Cerebellar nuclear complex (tissue), 1 donor: ENCODE results near the gene SPPL2B.
"Not testable (repeated sequence)": the region's sequence is repeated elsewhere in the genome, so short reads cannot be mapped to it uniquely, and the experiment has no call there.

Experiments used
- DNase-seq, 2 experiments: peaks; one replicate each; lab custom pipeline; 2025; lab: John Stamatoyannopoulos, UW

The SPPL2B gene

DNA sequence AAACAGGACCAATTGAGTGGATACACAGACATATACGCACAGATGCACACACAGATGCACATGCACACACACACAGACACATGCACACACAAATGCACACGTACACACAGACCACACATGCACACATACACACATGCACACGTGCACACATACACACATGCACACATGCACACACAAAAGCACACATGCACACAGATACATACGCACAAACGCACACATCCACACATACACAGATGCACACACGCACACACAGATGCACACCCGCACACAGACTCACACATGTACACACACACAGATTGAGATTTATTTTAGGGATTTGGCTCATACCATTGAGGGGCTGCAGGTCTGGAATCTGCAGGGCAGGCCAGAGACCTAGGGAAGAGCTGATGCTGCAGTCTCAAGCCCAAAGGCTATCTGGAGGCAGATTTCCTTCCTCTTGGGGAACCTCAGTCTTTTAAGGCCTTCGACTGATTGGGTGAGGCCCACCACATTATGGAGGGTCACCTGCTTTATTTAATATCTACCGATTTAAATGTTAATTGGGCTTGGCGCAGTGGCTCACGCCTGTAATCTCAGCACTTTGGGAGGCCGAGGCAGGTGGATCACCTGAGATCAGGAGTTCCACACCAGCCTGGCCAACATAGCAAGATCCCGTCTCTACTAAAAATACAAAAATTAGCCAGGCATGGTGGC is 54.2 kb downstream of the SPPL2B start:
- no peak for DNase-seq

DNA sequence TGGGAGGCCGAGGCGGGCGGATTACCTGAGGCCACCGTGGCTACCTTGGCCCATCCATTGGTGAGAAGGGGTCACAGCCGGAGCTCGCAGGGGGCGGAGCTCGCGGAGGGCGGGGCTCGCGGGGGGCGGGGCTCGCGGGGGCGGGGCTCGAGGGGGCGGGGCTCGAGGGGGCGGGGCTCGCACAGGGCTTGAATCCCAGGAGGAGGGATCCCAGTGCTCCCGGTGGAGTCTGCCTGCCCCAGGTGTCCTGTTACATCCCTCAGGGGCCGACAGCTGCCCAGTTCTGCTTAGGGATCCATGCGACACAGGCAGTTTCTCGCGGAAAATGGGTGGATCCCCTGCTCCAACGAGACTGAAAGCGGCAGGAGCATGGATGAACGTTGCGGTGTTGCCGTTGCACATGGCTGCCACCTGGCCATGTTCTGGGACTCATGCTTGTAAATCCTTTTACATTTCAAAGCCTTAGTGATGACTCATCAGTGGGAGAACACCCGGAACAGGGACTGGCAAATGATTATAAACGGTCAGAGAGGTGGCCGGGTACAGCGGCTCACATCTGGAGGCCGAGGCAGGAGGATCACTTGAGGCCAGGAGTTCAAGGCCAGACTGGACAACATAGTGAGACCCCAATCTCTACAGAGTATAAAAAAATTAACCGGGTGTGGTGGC is 56.7 kb downstream of the SPPL2B start:
- DNase-seq = no peak

DNA sequence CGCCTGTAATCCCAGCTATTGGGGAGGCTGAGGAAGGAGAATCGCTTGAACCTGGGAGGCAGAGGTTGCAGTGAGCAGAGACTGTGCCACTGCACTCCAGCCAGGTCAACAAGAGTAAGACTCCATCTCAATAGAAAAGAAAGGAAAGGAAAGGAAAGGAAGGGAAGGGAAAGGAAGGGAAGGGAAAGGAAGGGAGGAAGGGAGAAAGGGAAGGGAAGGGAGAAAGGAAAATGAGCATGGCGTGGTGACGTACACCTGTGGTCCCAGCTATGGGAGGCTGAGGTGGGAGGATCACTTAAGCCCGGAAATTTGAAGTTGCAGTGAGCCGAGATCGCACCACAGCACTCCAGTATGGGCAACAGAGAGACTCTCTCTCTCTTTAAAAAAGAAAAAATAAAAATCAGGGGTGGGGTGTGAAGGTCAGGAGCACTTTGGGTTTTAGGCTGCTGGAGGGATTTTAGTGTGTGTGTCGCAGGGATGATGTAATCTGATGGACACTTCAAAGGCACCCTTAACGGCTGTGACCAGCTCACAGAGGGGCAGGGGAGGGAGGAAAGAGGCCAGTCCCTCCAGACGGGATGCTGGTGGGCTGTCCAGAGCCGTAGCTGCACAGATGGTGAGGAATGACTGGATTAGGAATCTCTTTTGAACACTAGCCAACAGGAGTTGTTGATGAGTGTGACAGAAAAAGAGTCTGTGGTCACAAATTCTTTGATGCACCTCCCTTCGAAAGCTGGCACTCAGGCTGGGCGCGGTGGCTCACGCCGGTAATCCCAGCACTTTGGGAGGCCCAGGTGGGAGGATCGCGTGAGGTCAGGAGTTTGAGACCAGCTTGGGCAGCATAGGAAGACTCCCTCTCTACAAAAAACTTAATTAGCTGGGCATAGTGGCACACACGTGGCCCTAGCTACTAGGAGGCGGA is 59.1 kb downstream of the SPPL2B start:
- DNase-seq = no peak

GRCh38 chr19:2389594-2389993 is 61.1 kb downstream of the SPPL2B start:
- no peak for DNase-seq

- peak in 1 of 2 experiments; percentile 4 for DNase-seq
Observed at GRCh38 chr19:2391118-2391725, 62.7 kb downstream of the SPPL2B start.

DNA sequence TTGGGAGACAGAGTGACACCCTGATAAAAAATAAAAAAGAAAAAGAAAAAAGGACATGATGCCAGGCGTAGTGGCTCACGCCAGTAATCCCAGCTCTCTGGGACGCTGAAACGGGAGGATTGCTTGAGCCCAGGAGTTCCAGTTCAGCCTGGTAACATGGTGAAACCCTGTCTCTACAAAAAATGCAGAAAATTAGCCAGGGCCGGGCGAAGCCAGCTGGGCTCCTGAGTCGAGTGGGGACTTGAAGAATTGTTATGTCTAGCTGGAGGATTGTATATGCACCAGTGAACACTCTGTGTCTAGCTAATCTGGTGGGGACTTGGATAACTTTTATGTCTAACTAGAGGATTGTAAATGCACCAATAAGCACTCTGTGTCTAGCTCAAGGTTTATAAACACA is 63.9 kb downstream of the SPPL2B start:
- DNase-seq = no peak

DNA sequence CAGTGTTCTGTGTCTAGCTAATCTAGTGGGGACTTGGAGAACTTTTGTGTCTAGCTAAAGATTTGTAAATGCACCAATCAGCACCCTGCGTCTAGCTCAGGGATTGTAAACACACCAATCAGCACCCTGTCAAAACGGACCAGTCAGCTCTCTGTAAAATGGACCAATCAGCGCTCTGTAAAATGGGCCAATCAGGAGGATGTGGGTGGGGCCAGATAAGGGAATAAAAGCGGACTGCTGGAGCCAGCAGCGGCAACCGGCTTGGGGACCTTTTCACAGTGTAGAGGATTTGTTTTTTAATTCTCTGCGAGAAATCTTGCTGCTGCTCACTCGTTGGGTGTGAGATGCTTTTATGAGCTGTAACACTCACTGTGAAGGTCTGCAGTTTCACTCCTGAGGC is 64.4 kb downstream of the SPPL2B start:
- DNase-seq = not testable (repeated sequence)

DNA sequence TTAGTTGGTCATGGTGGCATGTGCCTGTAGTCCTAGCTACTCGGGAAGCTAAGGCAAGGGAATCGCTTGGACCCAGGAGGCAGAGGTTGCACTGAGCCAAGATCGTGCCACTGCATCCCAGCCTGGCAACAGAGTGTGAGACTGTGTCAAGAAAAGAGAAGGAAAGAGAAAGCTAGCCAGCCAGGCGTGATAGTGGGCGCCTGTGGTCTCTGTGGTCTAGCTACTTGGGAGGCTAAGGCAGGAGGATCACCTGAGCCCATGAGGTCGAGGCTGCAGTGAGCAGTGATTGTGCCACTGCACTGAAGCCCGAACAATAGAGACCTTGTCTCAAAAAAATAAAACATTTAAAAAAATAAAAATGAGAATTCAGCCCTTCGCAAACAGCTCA is 65.6 kb downstream of the SPPL2B start:
- no peak for DNase-seq

- DNase-seq = no peak
Observed at GRCh38 chr19:2394442-2395292, 66.2 kb downstream of the SPPL2B start.

GRCh38 chr19:2395293-2395829 is 66.9 kb downstream of the SPPL2B start:
- not testable (repeated sequence) for DNase-seq

- not testable (repeated sequence) for DNase-seq
Observed at GRCh38 chr19:2397173-2397572, 68.7 kb downstream of the SPPL2B start.

DNA sequence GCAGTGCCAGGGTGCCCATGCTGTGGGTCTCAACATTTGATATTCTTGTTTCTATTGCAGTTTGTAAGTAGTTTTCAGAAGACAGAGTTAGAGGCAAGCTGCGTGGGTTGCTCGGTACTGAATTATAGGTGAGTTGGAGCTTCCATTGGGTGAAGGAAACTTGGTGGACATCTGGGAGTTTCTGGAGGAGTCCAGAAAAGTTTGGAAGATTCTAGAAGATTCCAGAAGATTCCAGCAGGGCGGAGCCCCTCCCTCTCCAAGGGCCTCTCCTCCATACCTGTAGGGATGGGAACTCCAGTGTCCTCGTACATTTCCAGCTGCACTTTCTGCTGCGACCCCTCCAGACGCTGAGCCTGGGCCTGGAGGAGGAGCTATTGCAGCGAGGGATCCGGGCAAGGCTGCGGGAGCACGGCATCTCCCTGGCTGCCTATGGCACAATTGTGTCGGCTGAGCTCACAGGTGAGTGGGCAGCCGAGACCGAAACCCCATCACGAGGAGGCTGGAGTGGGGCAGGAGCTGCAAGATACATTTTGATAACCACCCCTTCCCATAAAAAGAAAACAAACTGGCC is 70.3 kb downstream of the SPPL2B start:
- DNase-seq = no peak

DNA sequence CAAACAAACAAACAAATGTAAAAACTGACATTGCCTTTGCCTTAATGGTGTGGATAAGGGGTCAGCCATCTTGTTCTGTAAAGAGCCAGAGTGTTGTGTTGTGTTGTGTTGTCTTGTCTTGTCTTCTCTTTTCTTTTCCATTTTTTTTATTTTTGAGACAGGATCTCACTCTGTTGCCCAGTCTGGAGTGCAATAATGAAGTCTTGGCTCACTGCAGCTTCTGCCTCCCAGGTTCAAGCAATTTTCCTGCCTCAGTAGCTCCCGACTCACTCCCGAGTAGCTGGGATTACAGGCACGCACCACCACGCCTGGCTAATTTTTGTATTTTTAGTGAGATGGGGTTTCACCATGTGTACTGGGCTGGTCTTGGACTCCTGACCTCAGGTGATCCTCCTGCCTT is 71.1 kb downstream of the SPPL2B start:
- DNase-seq = no peak
